PC-9 (cell line): ENCODE data around the gene SNX20. TPM values are rescaled to one million over a fixed set of nuclear protein-coding genes. Genes with fewer than 3 reads are reported as not detected.

Experiments used
- BruUV-seq: library from RNA; stranded (reverse); fragments of 400-500 nt; replicated peaks from 2 replicates; lab custom pipeline; 2021; lab: Mats Ljungman, UMichigan
- CTCF ChIA-PET: fragments of 300-600 bp; sonication (Branson Sonifier 250); formaldehyde crosslinking; loops from one replicate; lab custom pipeline; 2022; ENCODE audit warnings: antibody characterized with exemption; lab: Charles Lee
- POLR2A ChIA-PET: fragments of 300-600 bp; sonication (Branson Sonifier 250); formaldehyde crosslinking; loops from one replicate; lab custom pipeline; 2022; ENCODE audit warnings: antibody characterized with exemption; ENCODE audit not compliant: unreplicated experiment; lab: Charles Lee
- DNase-seq, 2 experiments: peaks; one replicate each; pipeline versions ENCODE4 v3.0.0 to v3.0.0-alpha.2; 2015 to 2022; ENCODE audit warnings: mixed read lengths in 1 of 2
- H2AFZ ChIP-seq: fragments of 200-600 bp; sonication (generic); 2 replicates; pipeline ENCODE4 v1.8.1; 2017; ENCODE audit warnings: antibody characterized with exemption
- H3F3A ChIP-seq: fragments of 200-600 bp; sonication (generic); 2 replicates; pipeline ENCODE4 v1.8.1; 2017; ENCODE audit warnings: antibody characterized with exemption, mild to moderate bottlenecking, low read depth; ENCODE audit not compliant: insufficient read depth
- H3K27ac ChIP-seq: fragments of 200-600 bp; sonication (generic); 2 replicates; pipeline ENCODE4 v1.6.1; 2016; ENCODE audit warnings: mixed run types
- H3K27me3 ChIP-seq: fragments of 200-600 bp; sonication (generic); 2 replicates; pipeline ENCODE4 v1.6.1; 2016; ENCODE audit warnings: low read depth, mixed run types; ENCODE audit not compliant: insufficient read depth
- H3K36me3 ChIP-seq: fragments of 200-600 bp; sonication (generic); 2 replicates; pipeline ENCODE4 v1.6.1; 2016; ENCODE audit warnings: low read depth, mixed run types
- H3K4me1 ChIP-seq: fragments of 200-600 bp; sonication (generic); replicated peaks from 2 replicates; pipeline ENCODE4 v1.6.1; 2016; ENCODE audit warnings: mixed run types; ENCODE audit not compliant: insufficient read depth
- H3K4me2 ChIP-seq: fragments of 200-600 bp; sonication (generic); 2 replicates; pipeline ENCODE4 v1.6.1; 2017; ENCODE audit warnings: mixed run types
- H3K4me3 ChIP-seq: fragments of 200-600 bp; sonication (generic); 2 replicates; pipeline ENCODE4 v1.6.1; 2016; ENCODE audit warnings: mixed run types
- H3K79me2 ChIP-seq: fragments of 200-600 bp; sonication (generic); 2 replicates; pipeline ENCODE4 v1.6.1; 2017; ENCODE audit warnings: low read depth, mixed run types
- H3K9me2 ChIP-seq: fragments of 200-600 bp; sonication (generic); 2 replicates; pipeline ENCODE4 v1.8.1; 2017; ENCODE audit warnings: mild to moderate bottlenecking; ENCODE audit not compliant: insufficient read depth
- H3K9me3 ChIP-seq: fragments of 200-600 bp; sonication (generic); 2 replicates; pipeline ENCODE4 v1.8.1; 2016; ENCODE audit warnings: low read depth; ENCODE audit not compliant: insufficient read depth
- H4K20me1 ChIP-seq: fragments of 200-600 bp; sonication (generic); 2 replicates; pipeline ENCODE4 v1.8.1; 2017; ENCODE audit not compliant: insufficient read depth
- CTCF ChIP-seq: fragments of 200-600 bp; sonication (generic); conservative IDR thresholded peaks from 2 replicates; pipeline ENCODE4 v1.6.1; 2017; ENCODE audit warnings: mixed run types, antibody characterized with exemption, mild to moderate bottlenecking, moderate library complexity
- EZH2 ChIP-seq: fragments of 200-600 bp; sonication (generic); IDR thresholded peaks from 2 replicates; pipeline ENCODE4 v1.8.0; 2017; ENCODE audit warnings: antibody characterized with exemption, low read depth
- intact Hi-C: fragments of 100-400 bp; cut with micrococcal nuclease; formaldehyde crosslinking; loops from one replicate; pipeline ENCODE4 v1.10.0; 2022; ENCODE audit not compliant: unreplicated experiment
- total RNA-seq: library from RNA; stranded (reverse); gene quantifications from 2 replicates; pipeline ENCODE4 v1.2.3, GENCODE V29; 2021

Gene SNX20
- total RNA-seq, 1 experiment from 2014 or later: not detected

GRCh38 chr16:50644729-50645128 lies 36.4 kb downstream of the SNX20 start:
- Histone ChIP-seq H2AFZ (no peak overlapping the region), H3K4me2 (no peak overlapping the region), H4K20me1 (no peaks in the 10 kb centered on the region), H3K36me3 (no peaks in the 10 kb centered on the region), H3F3A (no peaks in the 10 kb centered on the region), H3K27ac (no peak overlapping the region), H3K4me3 (no peak overlapping the region), H3K4me1 (no peaks in the 10 kb centered on the region), H3K9me2 (no peaks in the 10 kb centered on the region), H3K79me2 (no peaks in the 10 kb centered on the region), H3K9me3 (no peaks in the 10 kb centered on the region), H3K27me3 (peaks cover 7% of the 10 kb centered on the region)
- intact Hi-C loops: loop anchor here (2.0 kb wide), 1 partner anchor 270 kb away; no protein-coding TSS in a partner anchor
- ChIA-PET POLR2A (no interaction called here), CTCF (interaction anchor here (0.6 to 0.9 kb wide), 3 partner anchors 162 to 290 kb away, joined by 4 to 8 read pairs (median 4); no protein-coding TSS in a partner anchor)
- peak; percentile 67 for TF ChIP-seq CTCF
- TF ChIP-seq EZH2: no peak
- no TSS peak for BruUV-seq
- peak in 1 of 2 experiments; percentile 34 for DNase-seq

GRCh38 chr16:50644245-50644644 lies 36.9 kb downstream of the SNX20 start:
- Histone ChIP-seq H3K27ac (no peak overlapping the region), H4K20me1 (no peaks in the 10 kb centered on the region), H3K4me1 (no peaks in the 10 kb centered on the region), H2AFZ (no peak overlapping the region), H3K4me3 (no peak overlapping the region), H3K79me2 (no peaks in the 10 kb centered on the region), H3F3A (no peaks in the 10 kb centered on the region), H3K9me3 (no peaks in the 10 kb centered on the region), H3K36me3 (no peaks in the 10 kb centered on the region), H3K9me2 (no peaks in the 10 kb centered on the region), H3K27me3 (peaks cover 7% of the 10 kb centered on the region), H3K4me2 (no peak overlapping the region)
- ChIA-PET CTCF (interaction anchor here (0.9 kb wide), 1 partner anchor 289 kb away, joined by 8 read pairs; no protein-coding TSS in a partner anchor), POLR2A (no interaction called here)
- intact Hi-C loops: loop anchor here (2.0 kb wide), 1 partner anchor 269 kb away; no protein-coding TSS in a partner anchor
- no TSS peak for BruUV-seq
- TF ChIP-seq CTCF: no peak
- no peak for TF ChIP-seq EZH2
- no peak for DNase-seq

GRCh38 chr16:50643192-50643591 lies 37.9 kb downstream of the SNX20 start:
- TF ChIP-seq EZH2: no peak
- TF ChIP-seq CTCF: no peak
- no peaks in the 10 kb centered on the region for H3K9me2 ChIP-seq
- H3F3A ChIP-seq: no peaks in the 10 kb centered on the region
- intact Hi-C loops: no loop called here
- ChIA-PET CTCF (no interaction called here), POLR2A (no interaction called here)
- H2AFZ ChIP-seq: no peak overlapping the region
- no peaks in the 10 kb centered on the region for H3K4me1 ChIP-seq
- no TSS peak for BruUV-seq
- H4K20me1 ChIP-seq: no peaks in the 10 kb centered on the region
- H3K27ac ChIP-seq: no peak overlapping the region
- H3K36me3 ChIP-seq: no peaks in the 10 kb centered on the region
- H3K9me3 ChIP-seq: no peaks in the 10 kb centered on the region
- no peak overlapping the region for H3K4me2 ChIP-seq
- no peak overlapping the region for H3K4me3 ChIP-seq
- no peaks in the 10 kb centered on the region for H3K79me2 ChIP-seq
- peaks cover 7% of the 10 kb centered on the region; the same call in 1 of the 2 replicates for H3K27me3 ChIP-seq
- no peak for DNase-seq
